GM08714 (cell line): ENCODE data around the gene CNTNAP2.

Source experiments
- H3K4me3 ChIP-seq: fragments of 200-500 bp; sonication (Bioruptor generic); 2 replicates; pipeline ENCODE4 v1.5.1; 2014; ENCODE audit warnings: mild to moderate bottlenecking, low read length, inconsistent platforms
- ZNF274 ChIP-seq: IDR thresholded peaks from 2 replicates; pipeline ENCODE4 v1.6.1; 2012; ENCODE audit warnings: mild to moderate bottlenecking, low read depth, low read length

CNTNAP2 gene

DNA sequence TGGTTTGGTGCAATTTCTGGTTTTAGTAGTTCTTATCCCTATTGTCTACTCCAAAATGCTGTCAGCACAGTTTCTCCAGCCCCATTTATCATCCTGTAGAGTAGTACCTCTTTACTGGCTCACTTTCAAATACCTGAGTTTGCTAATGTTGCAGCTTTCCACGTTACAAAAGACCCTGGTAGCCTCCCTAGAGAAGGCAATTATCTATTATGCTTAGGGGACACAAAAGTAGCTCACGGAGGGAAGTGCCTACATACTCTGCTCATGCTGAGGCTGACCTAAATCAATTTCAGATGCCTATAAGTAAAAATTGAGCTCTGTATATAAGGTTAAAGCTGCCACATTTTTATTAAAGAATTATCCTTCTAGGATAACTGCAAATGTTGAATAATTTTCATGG lies 603.6 kb downstream of the CNTNAP2 start:
- TF ChIP-seq ZNF274 = no peak
- no peak overlapping the region for H3K4me3 ChIP-seq

- no peak overlapping the region for H3K4me3 ChIP-seq
- no peak for TF ChIP-seq ZNF274
These were observed 606.4 kb downstream of the CNTNAP2 start for GRCh38 chr7:146722986-146723385.

DNA sequence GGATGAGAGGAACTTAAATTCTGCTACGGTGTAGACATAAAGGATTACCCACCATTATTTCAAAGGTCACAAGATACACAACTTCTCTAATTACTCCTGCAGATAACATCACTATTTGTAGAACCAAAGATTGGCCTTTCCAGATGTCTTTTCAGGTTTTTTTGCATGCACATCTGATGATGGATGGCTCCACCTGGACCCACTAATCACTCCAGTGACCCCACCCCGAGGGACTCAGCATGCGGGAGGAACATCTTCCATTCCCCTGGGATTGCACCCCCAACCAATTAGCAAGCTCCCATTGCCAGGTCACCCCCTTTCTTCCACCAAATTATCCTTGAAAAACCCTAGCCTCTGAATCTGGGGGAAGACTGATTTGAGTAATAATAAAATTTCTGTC lies 608.9 kb downstream of the CNTNAP2 start:
- H3K4me3 ChIP-seq = no peak overlapping the region
- no peak for TF ChIP-seq ZNF274

- no peak for TF ChIP-seq ZNF274
- H3K4me3 ChIP-seq = no peak overlapping the region
These were observed 611.5 kb downstream of the CNTNAP2 start for GRCh38 chr7:146728141-146728540.

- no peak overlapping the region for H3K4me3 ChIP-seq
- TF ChIP-seq ZNF274 = no peak
These were observed 612.0 kb downstream of the CNTNAP2 start for GRCh38 chr7:146728611-146729010.

GRCh38 chr7:146731185-146731584 lies 614.6 kb downstream of the CNTNAP2 start:
- no peak for TF ChIP-seq ZNF274
- H3K4me3 ChIP-seq = no peak overlapping the region

GRCh38 chr7:146735992-146736391 lies 619.4 kb downstream of the CNTNAP2 start:
- TF ChIP-seq ZNF274 = no peak

DNA sequence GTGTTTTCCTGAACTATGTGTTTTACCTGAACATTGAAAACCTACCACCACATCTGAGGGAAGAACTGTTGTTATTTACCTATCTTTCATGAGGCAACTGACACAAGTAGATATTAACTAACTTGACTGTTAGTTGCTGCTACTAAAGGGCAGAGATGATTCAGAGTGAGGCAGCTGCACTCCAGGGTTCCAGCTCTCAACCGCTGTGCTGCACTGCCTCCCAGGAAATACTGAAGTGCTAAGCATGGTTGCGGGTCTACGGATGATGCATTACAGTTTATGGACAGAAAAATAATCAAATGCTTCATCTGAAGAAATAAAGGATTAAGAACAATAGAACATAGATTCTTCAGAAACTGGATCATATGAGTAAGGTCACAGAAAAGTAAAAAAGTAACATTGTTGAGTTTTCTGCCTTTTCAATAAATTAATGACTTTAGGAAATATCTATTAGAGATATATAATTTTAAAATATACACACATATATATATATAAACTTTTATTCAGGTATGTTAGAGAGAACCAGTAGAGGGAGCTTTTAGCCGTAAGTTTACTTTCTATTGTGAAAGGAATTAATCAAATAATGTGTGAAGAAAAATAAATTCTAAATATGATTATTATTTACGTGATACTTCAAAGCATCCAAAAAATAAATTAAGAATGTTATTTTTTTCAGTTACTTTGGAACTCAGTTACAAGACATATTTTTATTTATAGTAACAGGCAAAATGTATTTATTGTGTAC lies 620.0 kb downstream of the CNTNAP2 start:
- no peak for TF ChIP-seq ZNF274
- H3K4me3 ChIP-seq = no peak overlapping the region

More at GRCh38 chr7:146735992-146736391, 619.4 kb downstream of the CNTNAP2 start:
- no peak overlapping the region for H3K4me3 ChIP-seq

GRCh38 chr7:146740039-146740438 lies 623.4 kb downstream of the CNTNAP2 start:
- H3K4me3 ChIP-seq = no peak overlapping the region
- no peak for TF ChIP-seq ZNF274

GRCh38 chr7:146741911-146742310 lies 625.3 kb downstream of the CNTNAP2 start:
- H3K4me3 ChIP-seq = no peak overlapping the region
- no peak for TF ChIP-seq ZNF274

GRCh38 chr7:146754385-146754784 lies 637.8 kb downstream of the CNTNAP2 start:
- no peak for TF ChIP-seq ZNF274
- no peak overlapping the region for H3K4me3 ChIP-seq

DNA sequence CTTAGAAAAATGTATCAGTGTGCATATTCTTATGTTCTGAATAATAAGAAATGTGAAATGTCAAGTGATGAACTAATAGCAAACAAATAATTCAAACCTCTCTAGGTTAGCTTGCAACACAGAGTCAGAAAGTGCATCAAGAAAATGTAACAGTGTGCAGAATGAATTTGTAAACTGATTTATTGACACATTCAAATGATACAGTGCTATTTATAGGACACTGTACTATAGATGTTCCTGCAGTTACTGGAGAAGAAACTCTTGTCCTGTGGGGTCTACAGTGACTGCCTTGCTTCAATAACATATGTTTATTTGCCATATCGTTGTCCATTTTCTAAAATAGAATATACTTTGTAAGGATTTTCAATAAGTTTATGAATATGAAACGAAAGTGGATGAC lies 639.0 kb downstream of the CNTNAP2 start:
- no peak for TF ChIP-seq ZNF274

DNA sequence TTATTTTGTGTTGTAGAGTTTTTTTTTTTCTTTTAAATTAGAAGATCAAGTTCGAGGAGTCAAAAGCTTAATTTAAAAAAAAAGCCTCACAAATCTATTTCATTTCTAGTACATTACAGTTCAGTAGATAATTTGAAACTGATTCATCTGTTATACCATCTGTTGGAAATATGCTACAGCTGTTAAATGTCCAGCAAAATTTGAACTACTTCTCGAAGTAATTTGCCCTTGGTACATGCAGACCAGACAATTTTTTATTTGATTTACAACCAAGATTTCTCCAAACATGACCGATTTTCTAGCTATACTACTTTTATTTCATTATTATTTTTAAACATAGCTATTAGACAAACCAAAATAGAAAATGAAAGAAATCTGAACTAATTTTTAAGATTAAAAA lies 647.9 kb downstream of the CNTNAP2 start:
- no peak overlapping the region for H3K4me3 ChIP-seq
- TF ChIP-seq ZNF274 = no peak

More for the DNA sequence above, 639.0 kb downstream of the CNTNAP2 start:
- H3K4me3 ChIP-seq = no peak overlapping the region

GRCh38 chr7:146768957-146769356 lies 652.4 kb downstream of the CNTNAP2 start:
- no peak for TF ChIP-seq ZNF274
- H3K4me3 ChIP-seq = no peak overlapping the region

GRCh38 chr7:146772601-146773000 lies 656.0 kb downstream of the CNTNAP2 start:
- TF ChIP-seq ZNF274 = no peak
- H3K4me3 ChIP-seq = no peak overlapping the region

DNA sequence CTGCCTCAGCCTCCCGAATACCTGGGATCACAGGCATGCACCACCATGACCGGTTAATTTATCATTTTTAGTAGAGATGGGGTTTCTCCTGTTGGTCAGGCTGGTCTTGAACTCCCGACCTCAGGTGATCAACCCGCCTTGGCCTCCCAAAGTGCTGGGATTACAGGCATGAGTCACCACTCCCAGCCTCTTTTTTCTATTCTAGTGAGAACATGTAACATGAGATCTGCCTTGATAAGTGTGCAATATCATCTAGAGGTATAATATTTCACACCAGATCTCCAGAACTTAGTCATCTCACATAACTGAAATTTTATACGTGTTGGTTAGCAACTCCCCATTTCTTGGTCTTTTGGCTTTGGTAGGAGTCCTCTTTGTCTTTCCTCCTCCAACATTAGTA lies 656.9 kb downstream of the CNTNAP2 start:
- no peak overlapping the region for H3K4me3 ChIP-seq
- no peak for TF ChIP-seq ZNF274
